GM23338 (cell line): ENCODE data around the gene MYLK3. TPM values are rescaled to one million over a fixed set of nuclear protein-coding genes. Genes with fewer than 3 reads are reported as not detected.

ENCODE experiments used
- ATAC-seq: fragments of 200-7000 bp; cut with Tn5 transposase; 3 replicates; pipeline ENCODE4 v1.9.1; 2020
- DNase-seq: peaks from one replicate; pipeline ENCODE4 v3.0.0-alpha.2; 2015; ENCODE audit warnings: low spot score
- H2AFZ ChIP-seq: fragments of 200-600 bp; sonication (generic); 2 replicates; pipeline ENCODE4 v1.8.0; 2016; ENCODE audit warnings: antibody characterized with exemption, mild to moderate bottlenecking, moderate library complexity
- H3F3A ChIP-seq: fragments of 200-600 bp; sonication (generic); replicated peaks from 2 replicates; pipeline ENCODE4 v1.8.0; 2017; ENCODE audit warnings: antibody characterized with exemption, mixed run types, low read depth
- H3K27ac ChIP-seq: fragments of 200-600 bp; sonication (generic); 2 replicates; pipeline ENCODE4 v1.6.1; 2016; ENCODE audit warnings: low read depth
- H3K27me3 ChIP-seq: fragments of 200-600 bp; sonication (generic); 2 replicates; pipeline ENCODE4 v1.8.0; 2016; ENCODE audit warnings: mild to moderate bottlenecking, mixed run types, moderate library complexity; ENCODE audit not compliant: insufficient read depth
- H3K36me3 ChIP-seq: fragments of 200-600 bp; sonication (generic); 2 replicates; pipeline ENCODE4 v1.8.0; 2016; ENCODE audit warnings: mild to moderate bottlenecking; ENCODE audit not compliant: insufficient read depth
- H3K4me1 ChIP-seq: fragments of 200-600 bp; sonication (generic); 2 replicates; pipeline ENCODE4 v1.8.0; 2016; ENCODE audit warnings: mild to moderate bottlenecking, moderate library complexity; ENCODE audit not compliant: insufficient read depth
- H3K4me2 ChIP-seq: fragments of 200-600 bp; sonication (generic); 2 replicates; pipeline ENCODE4 v1.7.1; 2017; ENCODE audit warnings: mixed run types
- H3K4me3 ChIP-seq: fragments of 200-600 bp; sonication (generic); 2 replicates; pipeline ENCODE4 v1.6.1; 2016; ENCODE audit warnings: mixed run types
- H3K79me2 ChIP-seq: fragments of 200-600 bp; sonication (generic); replicated peaks from 2 replicates; pipeline ENCODE4 v1.8.0; 2017; ENCODE audit warnings: mild to moderate bottlenecking; ENCODE audit not compliant: insufficient read depth
- H3K9me2 ChIP-seq: fragments of 200-600 bp; sonication (generic); 2 replicates; pipeline ENCODE4 v1.8.0; 2017; ENCODE audit not compliant: insufficient read depth
- H4K20me1 ChIP-seq: fragments of 200-600 bp; sonication (generic); replicated peaks from 2 replicates; pipeline ENCODE4 v1.8.0; 2017; ENCODE audit warnings: mild to moderate bottlenecking; ENCODE audit not compliant: insufficient read depth
- H3K27ac Mint-ChIP-seq: 2 replicates; pipeline ENCODE4 v1.8.0; 2020; ENCODE audit warnings: inconsistent platforms, mild to moderate bottlenecking, moderate library complexity, mixed read lengths
- H3K27me3 Mint-ChIP-seq: 3 replicates; pipeline ENCODE4 v1.8.0; 2022; ENCODE audit warnings: low read depth, mild to moderate bottlenecking, moderate library complexity, mixed read lengths, inconsistent platforms; ENCODE audit not compliant: insufficient read depth, poor library complexity
- H3K36me3 Mint-ChIP-seq: 3 replicates; pipeline ENCODE4 v1.8.0; 2021; ENCODE audit warnings: low read depth, mild to moderate bottlenecking, inconsistent platforms, moderate library complexity, mixed read lengths
- H3K4me1 Mint-ChIP-seq: 3 replicates; pipeline ENCODE4 v1.8.0; 2020; ENCODE audit warnings: mild to moderate bottlenecking, inconsistent platforms, mixed read lengths
- H3K4me3 Mint-ChIP-seq: 3 replicates; pipeline ENCODE4 v1.8.0; 2021; ENCODE audit warnings: moderate library complexity, mild to moderate bottlenecking, inconsistent platforms, mixed read lengths
- H3K9me3 Mint-ChIP-seq: 3 replicates; pipeline ENCODE4 v1.8.0; 2020; ENCODE audit warnings: moderate library complexity, mild to moderate bottlenecking, inconsistent platforms, mixed read lengths
- CREB1 ChIP-seq: fragments of 250-450 bp; sonication (Bioruptor Pico); IDR thresholded peaks from 2 replicates; pipeline ENCODE4 v1.5.0; 2020; ENCODE audit warnings: low read depth, mild to moderate bottlenecking, moderate library complexity
- EZH2 ChIP-seq: fragments of 200-600 bp; sonication (generic); IDR thresholded peaks from one replicate; pipeline ENCODE4 v1.8.0; 2017; ENCODE audit warnings: antibody characterized with exemption, mild to moderate bottlenecking, low read depth; ENCODE audit not compliant: unreplicated experiment
- STAT1 ChIP-seq: IDR thresholded peaks from one replicate; pipeline ENCODE4 v1.6.1; 2016; ENCODE audit warnings: antibody characterized with exemption; ENCODE audit not compliant: unreplicated experiment
- polyA plus RNA-seq: library from polyadenylated mRNA; unstranded; fragments of >200 nt; fragmentation: Nextera tagmentation; extraction: Ambion mirVana; gene quantifications from 2 replicates; pipeline ENCODE4 v1.2.1, GENCODE V29; 2016
- total RNA-seq: library from RNA; depleted of rRNA; stranded (reverse); fragments of >200 nt; shearing (Covaris generic); gene quantifications from 2 replicates; pipeline ENCODE4 v1.2.3, GENCODE V29; 2014
- TF ChIP-seq, protein P1 (sequence below): fragments of 250-450 bp; sonication (Bioruptor Pico); IDR thresholded peaks from 2 replicates; pipeline ENCODE4 v1.5.0; 2020; ENCODE audit warnings: mild to moderate bottlenecking, moderate library complexity
- TF ChIP-seq, protein P2 (sequence below), 2 experiments: fragments of 200-600 bp in 1 of 2; sonication (generic) in 1 of 2; conservative IDR thresholded peaks; 2 replicates each; pipeline versions ENCODE4 v1.5.1 to v1.6.1; 2016 to 2017; ENCODE audit warnings: antibody characterized with exemption in 2 of 2, low read depth in 2 of 2, mild to moderate bottlenecking in 2 of 2, moderate library complexity in 1 of 2

MYLK3 gene
- total and polyA plus RNA-seq, 2 experiments from 2014 or later: 0.18 to 0.63 TPM

DNA sequence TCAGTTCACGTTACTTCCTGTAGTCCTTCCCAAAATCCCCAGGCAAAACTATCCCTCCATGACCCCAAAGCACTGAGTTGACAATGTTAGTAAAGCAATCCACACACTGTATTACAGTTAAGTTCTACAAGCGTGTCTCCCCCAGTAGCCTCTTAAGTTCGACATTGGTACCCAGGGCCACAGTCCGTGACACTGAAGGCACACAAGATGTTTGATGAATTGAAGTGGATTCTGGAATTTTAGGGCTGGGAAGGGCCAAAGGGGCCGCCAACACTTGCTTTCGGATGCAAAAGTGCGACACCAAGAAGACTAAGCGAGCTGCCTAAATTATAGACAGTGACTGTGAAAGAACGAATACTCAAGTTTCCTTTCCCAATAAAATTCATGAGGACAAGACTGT, 60.7 kb downstream of the MYLK3 start (continued):
- TF ChIP-seq, protein P1, sequence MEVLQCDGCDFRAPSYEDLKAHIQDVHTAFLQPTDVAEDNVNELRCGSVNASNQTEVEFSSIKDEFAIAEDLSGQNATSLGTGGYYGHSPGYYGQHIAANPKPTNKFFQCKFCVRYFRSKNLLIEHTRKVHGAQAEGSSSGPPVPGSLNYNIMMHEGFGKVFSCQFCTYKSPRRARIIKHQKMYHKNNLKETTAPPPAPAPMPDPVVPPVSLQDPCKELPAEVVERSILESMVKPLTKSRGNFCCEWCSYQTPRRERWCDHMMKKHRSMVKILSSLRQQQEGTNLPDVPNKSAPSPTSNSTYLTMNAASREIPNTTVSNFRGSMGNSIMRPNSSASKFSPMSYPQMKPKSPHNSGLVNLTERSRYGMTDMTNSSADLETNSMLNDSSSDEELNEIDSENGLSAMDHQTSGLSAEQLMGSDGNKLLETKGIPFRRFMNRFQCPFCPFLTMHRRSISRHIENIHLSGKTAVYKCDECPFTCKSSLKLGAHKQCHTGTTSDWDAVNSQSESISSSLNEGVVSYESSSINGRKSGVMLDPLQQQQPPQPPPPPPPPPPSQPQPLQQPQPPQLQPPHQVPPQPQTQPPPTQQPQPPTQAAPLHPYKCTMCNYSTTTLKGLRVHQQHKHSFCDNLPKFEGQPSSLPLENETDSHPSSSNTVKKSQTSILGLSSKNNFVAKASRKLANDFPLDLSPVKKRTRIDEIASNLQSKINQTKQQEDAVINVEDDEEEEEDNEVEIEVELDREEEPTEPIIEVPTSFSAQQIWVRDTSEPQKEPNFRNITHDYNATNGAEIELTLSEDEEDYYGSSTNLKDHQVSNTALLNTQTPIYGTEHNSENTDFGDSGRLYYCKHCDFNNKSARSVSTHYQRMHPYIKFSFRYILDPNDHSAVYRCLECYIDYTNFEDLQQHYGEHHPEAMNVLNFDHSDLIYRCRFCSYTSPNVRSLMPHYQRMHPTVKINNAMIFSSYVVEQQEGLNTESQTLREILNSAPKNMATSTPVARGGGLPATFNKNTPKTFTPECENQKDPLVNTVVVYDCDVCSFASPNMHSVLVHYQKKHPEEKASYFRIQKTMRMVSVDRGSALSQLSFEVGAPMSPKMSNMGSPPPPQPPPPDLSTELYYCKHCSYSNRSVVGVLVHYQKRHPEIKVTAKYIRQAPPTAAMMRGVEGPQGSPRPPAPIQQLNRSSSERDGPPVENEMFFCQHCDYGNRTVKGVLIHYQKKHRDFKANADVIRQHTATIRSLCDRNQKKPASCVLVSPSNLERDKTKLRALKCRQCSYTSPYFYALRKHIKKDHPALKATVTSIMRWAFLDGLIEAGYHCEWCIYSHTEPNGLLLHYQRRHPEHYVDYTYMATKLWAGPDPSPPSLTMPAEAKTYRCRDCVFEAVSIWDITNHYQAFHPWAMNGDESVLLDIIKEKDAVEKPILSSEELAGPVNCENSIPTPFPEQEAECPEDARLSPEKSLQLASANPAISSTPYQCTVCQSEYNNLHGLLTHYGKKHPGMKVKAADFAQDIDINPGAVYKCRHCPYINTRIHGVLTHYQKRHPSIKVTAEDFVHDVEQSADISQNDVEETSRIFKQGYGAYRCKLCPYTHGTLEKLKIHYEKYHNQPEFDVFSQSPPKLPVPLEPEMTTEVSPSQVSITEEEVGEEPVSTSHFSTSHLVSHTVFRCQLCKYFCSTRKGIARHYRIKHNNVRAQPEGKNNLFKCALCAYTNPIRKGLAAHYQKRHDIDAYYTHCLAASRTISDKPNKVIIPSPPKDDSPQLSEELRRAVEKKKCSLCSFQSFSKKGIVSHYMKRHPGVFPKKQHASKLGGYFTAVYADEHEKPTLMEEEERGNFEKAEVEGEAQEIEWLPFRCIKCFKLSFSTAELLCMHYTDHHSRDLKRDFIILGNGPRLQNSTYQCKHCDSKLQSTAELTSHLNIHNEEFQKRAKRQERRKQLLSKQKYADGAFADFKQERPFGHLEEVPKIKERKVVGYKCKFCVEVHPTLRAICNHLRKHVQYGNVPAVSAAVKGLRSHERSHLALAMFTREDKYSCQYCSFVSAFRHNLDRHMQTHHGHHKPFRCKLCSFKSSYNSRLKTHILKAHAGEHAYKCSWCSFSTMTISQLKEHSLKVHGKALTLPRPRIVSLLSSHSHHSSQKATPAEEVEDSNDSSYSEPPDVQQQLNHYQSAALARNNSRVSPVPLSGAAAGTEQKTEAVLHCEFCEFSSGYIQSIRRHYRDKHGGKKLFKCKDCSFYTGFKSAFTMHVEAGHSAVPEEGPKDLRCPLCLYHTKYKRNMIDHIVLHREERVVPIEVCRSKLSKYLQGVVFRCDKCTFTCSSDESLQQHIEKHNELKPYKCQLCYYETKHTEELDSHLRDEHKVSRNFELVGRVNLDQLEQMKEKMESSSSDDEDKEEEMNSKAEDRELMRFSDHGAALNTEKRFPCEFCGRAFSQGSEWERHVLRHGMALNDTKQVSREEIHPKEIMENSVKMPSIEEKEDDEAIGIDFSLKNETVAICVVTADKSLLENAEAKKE (CRISPR knock-in tag): no peak
- TF ChIP-seq, protein P2, sequence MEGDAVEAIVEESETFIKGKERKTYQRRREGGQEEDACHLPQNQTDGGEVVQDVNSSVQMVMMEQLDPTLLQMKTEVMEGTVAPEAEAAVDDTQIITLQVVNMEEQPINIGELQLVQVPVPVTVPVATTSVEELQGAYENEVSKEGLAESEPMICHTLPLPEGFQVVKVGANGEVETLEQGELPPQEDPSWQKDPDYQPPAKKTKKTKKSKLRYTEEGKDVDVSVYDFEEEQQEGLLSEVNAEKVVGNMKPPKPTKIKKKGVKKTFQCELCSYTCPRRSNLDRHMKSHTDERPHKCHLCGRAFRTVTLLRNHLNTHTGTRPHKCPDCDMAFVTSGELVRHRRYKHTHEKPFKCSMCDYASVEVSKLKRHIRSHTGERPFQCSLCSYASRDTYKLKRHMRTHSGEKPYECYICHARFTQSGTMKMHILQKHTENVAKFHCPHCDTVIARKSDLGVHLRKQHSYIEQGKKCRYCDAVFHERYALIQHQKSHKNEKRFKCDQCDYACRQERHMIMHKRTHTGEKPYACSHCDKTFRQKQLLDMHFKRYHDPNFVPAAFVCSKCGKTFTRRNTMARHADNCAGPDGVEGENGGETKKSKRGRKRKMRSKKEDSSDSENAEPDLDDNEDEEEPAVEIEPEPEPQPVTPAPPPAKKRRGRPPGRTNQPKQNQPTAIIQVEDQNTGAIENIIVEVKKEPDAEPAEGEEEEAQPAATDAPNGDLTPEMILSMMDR (conservative IDR thresholded peaks at IDR 0.05; ENCODE audit: low read depth in 2 of 2): no peak

DNA sequence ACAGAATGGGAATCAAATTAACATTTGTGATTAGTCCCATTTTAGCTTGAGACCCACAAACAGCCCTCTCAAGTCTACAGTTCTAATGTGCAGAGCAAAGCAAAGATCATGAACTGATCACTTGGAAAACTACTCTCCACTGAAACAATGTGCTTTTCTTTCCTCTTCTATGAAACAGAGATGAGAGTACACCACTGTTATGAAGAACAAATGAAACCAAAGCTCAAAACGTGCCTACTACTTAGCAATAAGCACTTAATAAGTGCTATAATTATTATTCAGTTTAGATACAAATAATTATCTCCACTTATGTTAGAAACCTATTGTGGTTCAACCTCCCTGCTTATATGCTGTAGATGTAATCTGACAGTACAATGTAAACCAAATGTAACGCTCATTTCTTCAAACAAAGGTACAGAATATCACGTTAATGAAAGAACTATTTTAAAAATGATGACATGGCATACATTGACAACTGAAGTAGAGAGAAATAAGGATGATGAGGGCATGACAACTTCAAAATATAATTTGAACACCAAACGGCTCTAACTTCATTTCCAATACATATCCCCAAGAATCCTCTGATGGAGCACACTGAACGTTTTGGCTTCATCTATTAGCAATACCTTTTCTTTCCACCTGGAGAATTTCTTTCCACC, 61.2 kb downstream of the MYLK3 start:
- H3K4me3 Mint-ChIP-seq: no peak overlapping the region
- H3K27me3 ChIP-seq: no peaks in the 10 kb centered on the region
- H3K4me2 ChIP-seq: peak overlapping the region; percentile 85
- ATAC-seq (no peak), DNase-seq (no peak)
- H3K27ac Mint-ChIP-seq: no peak overlapping the region
- no peaks in the 10 kb centered on the region for H3F3A ChIP-seq
- H3K4me1 ChIP-seq: peaks cover 36% of the 10 kb centered on the region
- H3K4me3 ChIP-seq: peak overlapping the region; percentile 87
- H3K36me3 Mint-ChIP-seq: no peaks in the 10 kb centered on the region; the same call in none of the 3 replicates
- H3K36me3 ChIP-seq: peaks cover 2% of the 10 kb centered on the region; the same call in 1 of the 2 replicates
- H3K27ac ChIP-seq: no peak overlapping the region
- peaks cover 34% of the 10 kb centered on the region for H3K4me1 Mint-ChIP-seq
- H4K20me1 ChIP-seq: peaks cover 52% of the 10 kb centered on the region
- peaks cover 2% of the 10 kb centered on the region for H3K27me3 Mint-ChIP-seq
- peaks cover 88% of the 10 kb centered on the region for H3K79me2 ChIP-seq
- H3K9me3 Mint-ChIP-seq: no peaks in the 10 kb centered on the region
- H2AFZ ChIP-seq: no peak overlapping the region
- H3K9me2 ChIP-seq: no peaks in the 10 kb centered on the region
- TF ChIP-seq STAT1 (no peak), CREB1 (CRISPR knock-in tag) (no peak), EZH2 (no peak)
- TF ChIP-seq, protein P1 (CRISPR knock-in tag): no peak
